Activated CD4-positive, alpha-beta memory T cell treated with anti-CD3 and anti-CD28 coated beads, Interleukin-2, amount 10 ng/mL, durations not matched to agents 7 days and 5 days (primary cell): ENCODE measurements around the gene EPB41. TPM values are rescaled to one million over a fixed set of nuclear protein-coding genes. Genes with fewer than 3 reads are reported as not detected.

Experiments
- CTCF ChIA-PET: fragments of 350-600 bp; sonication (Branson Sonifier 250); formaldehyde crosslinking; loops from one replicate; lab custom pipeline; 2021; ENCODE audit warnings: antibody characterized with exemption, inconsistent platforms; lab: Charles Lee
- POLR2A ChIA-PET: fragments of 350-600 bp; sonication (Branson Sonifier 250); formaldehyde crosslinking; loops from one replicate; lab custom pipeline; 2021; ENCODE audit warnings: antibody characterized with exemption; lab: Charles Lee
- DNase-seq: peaks from one replicate; pipeline ENCODE4 v3.0.0-alpha.2; 2020
- H3K27ac Mint-ChIP-seq: one replicate; pipeline ENCODE4 v1.8.0; 2021; ENCODE audit warnings: mild to moderate bottlenecking, mixed read lengths
- H3K27me3 Mint-ChIP-seq: one replicate; pipeline ENCODE4 v1.8.0; 2021; ENCODE audit warnings: mixed read lengths
- H3K36me3 Mint-ChIP-seq: one replicate; pipeline ENCODE4 v1.8.0; 2021; ENCODE audit warnings: low read depth, mixed read lengths
- H3K4me1 Mint-ChIP-seq: one replicate; pipeline ENCODE4 v1.8.0; 2021; ENCODE audit warnings: mixed read lengths
- H3K4me3 Mint-ChIP-seq: one replicate; pipeline ENCODE4 v1.8.0; 2021; ENCODE audit warnings: mild to moderate bottlenecking, mixed read lengths
- H3K9me3 Mint-ChIP-seq: one replicate; pipeline ENCODE4 v1.8.0; 2021; ENCODE audit warnings: mixed read lengths
- total RNA-seq, 2 experiments: library from RNA; stranded (reverse); gene quantifications; one replicate each; pipeline ENCODE4 v1.2.3, GENCODE V29; 2021

EPB41 gene
- total RNA-seq, 2 experiments from 2014 or later: 95.0 to 97.6 TPM

DNA sequence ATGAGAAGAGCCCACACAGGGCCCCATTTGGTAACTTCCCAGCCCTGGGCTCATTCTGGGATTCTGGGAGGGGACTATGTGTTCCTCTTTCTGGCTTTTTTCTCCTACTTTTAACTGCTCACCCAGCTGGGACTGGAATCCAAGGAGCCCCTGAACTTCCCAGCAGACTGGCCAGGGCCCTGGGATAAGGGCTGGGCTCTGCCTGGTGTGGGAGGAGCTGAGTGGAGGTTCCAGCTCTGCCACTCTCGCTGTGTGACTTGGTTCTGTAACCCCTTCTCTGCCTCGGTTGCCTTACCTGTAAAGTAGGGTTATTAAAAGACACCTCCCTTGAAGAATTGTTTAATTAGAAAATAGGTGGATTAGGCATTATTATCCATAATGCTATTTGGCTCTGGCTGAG lies 19.6 kb upstream of the EPB41 start:
- Mint-ChIP-seq H3K4me1 (peaks cover under 1% of the 10 kb centered on the region), H3K4me3 (no peak overlapping the region), H3K27me3 (no peaks in the 10 kb centered on the region), H3K9me3 (no peaks in the 10 kb centered on the region), H3K36me3 (peaks cover 4% of the 10 kb centered on the region), H3K27ac (no peak overlapping the region)
- ChIA-PET POLR2A (no interaction called here), CTCF (interaction anchor here (2.1 to 3.3 kb wide), 2 partner anchors 138 to 308 kb away, joined by 4 to 24 read pairs; no protein-coding TSS in a partner anchor)
- DNase-seq: no peak

GRCh38 chr1:28895896-28896608 lies 18.3 kb upstream of the EPB41 start:
- Mint-ChIP-seq H3K4me3 (no peak overlapping the region), H3K9me3 (no peaks in the 10 kb centered on the region), H3K4me1 (no peaks in the 10 kb centered on the region), H3K27ac (no peak overlapping the region), H3K36me3 (peaks cover 4% of the 10 kb centered on the region), H3K27me3 (no peaks in the 10 kb centered on the region)
- DNase-seq: no peak
- POLR2A ChIA-PET: interaction anchor here (1.6 kb wide), 1 partner anchor 18 kb away, joined by 7 read pairs; the partner anchor contains the start of gene EPB41
- CTCF ChIA-PET: interaction anchor here (1.0 to 1.2 kb wide), 2 partner anchors 11 to 14 kb away, joined by 3 read pairs; no protein-coding TSS in a partner anchor

GRCh38 chr1:28896609-28896986 lies 17.8 kb upstream of the EPB41 start:
- no peak overlapping the region for H3K27ac Mint-ChIP-seq
- ChIA-PET CTCF (interaction anchor here (1.0 kb wide), 1 partner anchor 14 kb away, joined by 3 read pairs; no protein-coding TSS in a partner anchor), POLR2A (interaction anchor here (1.6 kb wide), 1 partner anchor 18 kb away, joined by 7 read pairs; the partner anchor contains the start of gene EPB41)
- H3K4me3 Mint-ChIP-seq: no peak overlapping the region
- no peaks in the 10 kb centered on the region for H3K27me3 Mint-ChIP-seq
- no peak for DNase-seq
- no peaks in the 10 kb centered on the region for H3K9me3 Mint-ChIP-seq
- H3K36me3 Mint-ChIP-seq: peaks cover 4% of the 10 kb centered on the region
- H3K4me1 Mint-ChIP-seq: no peaks in the 10 kb centered on the region

GRCh38 chr1:28897789-28898188 lies 16.6 kb upstream of the EPB41 start:
- no peak overlapping the region for H3K27ac Mint-ChIP-seq

DNA sequence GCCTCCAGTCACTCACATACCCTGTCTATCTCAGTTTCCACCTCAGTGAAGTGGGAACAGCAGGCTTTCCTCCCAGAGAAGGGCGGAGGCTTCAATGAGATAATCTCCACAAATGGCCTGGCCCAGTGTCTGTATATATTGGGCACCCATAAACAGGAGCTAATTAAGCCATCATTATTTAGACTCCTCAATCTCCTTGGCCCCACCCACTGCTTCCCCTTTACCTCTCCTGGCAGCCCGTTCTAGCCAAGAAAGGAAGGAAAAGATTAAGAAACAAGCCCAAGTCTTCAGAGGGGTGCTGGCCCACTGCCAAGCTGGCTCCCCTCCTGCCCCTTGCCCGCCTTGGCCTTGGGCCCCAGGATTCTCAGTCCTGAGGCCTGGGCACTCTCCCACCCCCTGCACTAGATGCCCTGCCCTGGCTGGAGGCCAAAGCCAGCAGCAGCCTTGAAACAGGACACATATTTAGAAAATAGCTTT lies 15.9 kb upstream of the EPB41 start:
- no peak overlapping the region for H3K4me3 Mint-ChIP-seq
- ChIA-PET CTCF (no interaction called here), POLR2A (interaction anchor here (1.1 to 2.0 kb wide), 2 partner anchors 16 to 84 kb away, joined by 3 to 11 read pairs; partner anchors contain the start of gene EPB41)
- H3K9me3 Mint-ChIP-seq: peaks cover under 1% of the 10 kb centered on the region
- DNase-seq: no peak
- H3K27me3 Mint-ChIP-seq: no peaks in the 10 kb centered on the region
- H3K27ac Mint-ChIP-seq: no peak overlapping the region
- H3K4me1 Mint-ChIP-seq: no peaks in the 10 kb centered on the region
- H3K36me3 Mint-ChIP-seq: peaks cover 13% of the 10 kb centered on the region

More at GRCh38 chr1:28897789-28898188, 16.6 kb upstream of the EPB41 start:
- POLR2A ChIA-PET: no interaction called here
- peaks cover 10% of the 10 kb centered on the region for H3K36me3 Mint-ChIP-seq
- H3K27me3 Mint-ChIP-seq: no peaks in the 10 kb centered on the region
- no peaks in the 10 kb centered on the region for H3K4me1 Mint-ChIP-seq
- H3K9me3 Mint-ChIP-seq: no peaks in the 10 kb centered on the region
- DNase-seq: no peak
- CTCF ChIA-PET: interaction anchor here (0.6 kb wide), 1 partner anchor 1457 kb away, joined by 3 read pairs; no protein-coding TSS in a partner anchor
- H3K4me3 Mint-ChIP-seq: no peak overlapping the region

GRCh38 chr1:28899267-28899666 lies 15.1 kb upstream of the EPB41 start:
- Mint-ChIP-seq H3K9me3 (peaks cover 2% of the 10 kb centered on the region), H3K4me3 (no peak overlapping the region), H3K4me1 (no peaks in the 10 kb centered on the region), H3K27me3 (no peaks in the 10 kb centered on the region), H3K27ac (no peak overlapping the region), H3K36me3 (peaks cover 18% of the 10 kb centered on the region)
- no peak for DNase-seq
- CTCF ChIA-PET: no interaction called here
- POLR2A ChIA-PET: interaction anchor here (1.1 to 2.0 kb wide), 4 partner anchors 8 to 84 kb away, joined by 3 to 11 read pairs (median 6); partner anchors contain the start of gene EPB41

DNA sequence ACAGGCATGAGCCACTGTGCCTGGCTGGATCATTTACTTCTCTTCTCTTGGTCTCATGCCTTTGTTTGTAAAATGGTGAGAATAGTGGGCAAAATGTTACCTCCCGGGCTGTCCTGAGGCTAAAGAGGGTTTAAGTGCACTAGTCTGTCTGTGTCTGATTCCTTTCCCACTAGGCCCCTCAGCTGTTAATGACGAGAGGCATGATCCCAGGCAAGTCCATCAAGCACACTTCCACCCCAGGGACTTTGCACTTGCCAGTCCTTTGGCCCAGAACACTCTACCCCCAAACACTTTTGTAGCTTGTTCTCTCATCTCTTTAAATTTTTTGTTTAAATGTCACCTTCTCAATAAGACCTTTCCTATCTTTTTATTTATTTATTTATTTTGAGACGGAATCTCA lies 13.8 kb upstream of the EPB41 start:
- Mint-ChIP-seq H3K4me1 (no peaks in the 10 kb centered on the region), H3K27me3 (no peaks in the 10 kb centered on the region), H3K9me3 (peaks cover 2% of the 10 kb centered on the region), H3K27ac (no peak overlapping the region), H3K4me3 (no peak overlapping the region), H3K36me3 (peaks cover 16% of the 10 kb centered on the region)
- ChIA-PET CTCF (interaction anchor here (0.6 kb wide), 1 partner anchor 121 kb away, joined by 3 read pairs; no protein-coding TSS in a partner anchor), POLR2A (interaction anchor here (1.5 to 2.0 kb wide), 3 partner anchors 9 to 14 kb away, joined by 4 to 11 read pairs (median 9); partner anchors contain the start of gene EPB41)
- no peak for DNase-seq

DNA sequence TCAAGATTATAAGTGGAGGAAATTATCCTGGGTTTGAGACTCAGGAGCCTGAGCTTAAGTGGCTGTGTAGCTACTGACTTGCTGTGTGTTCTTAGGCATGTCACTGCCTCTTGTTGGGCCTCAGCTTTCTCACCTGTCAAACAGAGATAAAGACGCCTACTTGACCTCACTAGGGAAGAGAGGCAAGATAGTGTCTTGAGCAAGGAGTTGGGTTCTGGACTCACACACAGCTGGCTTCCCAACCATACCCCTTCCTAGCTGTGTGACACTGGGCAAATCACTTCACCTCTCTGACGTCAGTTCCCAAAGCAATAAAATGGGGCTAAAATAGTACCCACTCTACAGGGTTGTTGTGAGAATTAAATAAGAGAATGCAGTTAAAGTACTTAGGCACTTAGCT lies 11.6 kb upstream of the EPB41 start:
- CTCF ChIA-PET: interaction anchor here (0.7 to 1.4 kb wide), 6 partner anchors 9 to 543 kb away, joined by 3 to 8 read pairs (median 4); partner anchors contain the start of gene EPB41
- Mint-ChIP-seq H3K9me3 (peaks cover 2% of the 10 kb centered on the region), H3K36me3 (peaks cover 16% of the 10 kb centered on the region), H3K27me3 (no peaks in the 10 kb centered on the region), H3K27ac (no peak overlapping the region), H3K4me3 (no peak overlapping the region), H3K4me1 (no peaks in the 10 kb centered on the region)
- POLR2A ChIA-PET: interaction anchor here (1.5 kb wide), 1 partner anchor 16 kb away, joined by 3 read pairs; no protein-coding TSS in a partner anchor
- DNase-seq: no peak

DNA sequence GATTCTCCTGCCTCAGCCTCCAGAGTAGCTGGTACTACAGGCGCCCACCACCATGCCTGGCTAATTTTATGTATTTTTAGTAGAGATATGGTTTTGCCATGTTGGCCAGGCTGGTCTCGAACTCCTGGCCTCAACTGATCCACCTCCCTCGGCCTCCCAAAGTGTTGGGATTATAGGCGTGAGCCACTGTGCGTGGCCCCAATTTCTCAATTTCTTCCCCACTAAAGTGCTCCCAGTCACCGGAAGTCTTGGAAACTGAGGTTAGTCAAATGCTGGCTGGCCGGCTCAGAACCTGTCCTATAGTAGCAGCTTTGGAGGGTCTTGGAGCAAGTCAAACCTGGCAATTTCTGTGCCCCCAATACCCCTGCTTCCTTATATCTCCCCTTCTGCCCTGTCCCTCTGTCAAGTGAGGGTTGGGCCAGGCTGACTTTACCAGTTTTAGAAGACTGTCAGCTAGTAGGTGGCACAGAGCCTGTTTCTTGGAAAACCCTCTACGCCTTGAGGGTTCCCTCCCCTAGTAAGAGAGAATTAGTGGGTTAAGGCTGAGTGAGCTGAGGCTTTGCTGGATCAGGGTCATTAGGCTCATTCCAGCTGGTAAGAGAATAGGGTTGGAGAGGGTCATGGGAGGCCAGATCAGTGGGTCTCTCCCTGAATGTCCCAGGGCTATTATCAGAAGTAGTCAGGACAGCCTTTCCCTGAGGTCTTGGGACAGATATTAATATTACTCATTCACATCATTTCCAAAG lies 8.3 kb upstream of the EPB41 start:
- H3K27ac Mint-ChIP-seq: no peak overlapping the region
- DNase-seq: no peak
- H3K9me3 Mint-ChIP-seq: peaks cover 2% of the 10 kb centered on the region
- no peak overlapping the region for H3K4me3 Mint-ChIP-seq
- peaks cover 16% of the 10 kb centered on the region for H3K36me3 Mint-ChIP-seq
- no peaks in the 10 kb centered on the region for H3K4me1 Mint-ChIP-seq
- no peaks in the 10 kb centered on the region for H3K27me3 Mint-ChIP-seq
- ChIA-PET CTCF (interaction anchor here (0.6 kb wide), 1 partner anchor 496 kb away, joined by 4 read pairs; no protein-coding TSS in a partner anchor), POLR2A (no interaction called here)

- Mint-ChIP-seq H3K27me3 (no peaks in the 10 kb centered on the region), H3K4me3 (no peak overlapping the region), H3K27ac (no peak overlapping the region), H3K36me3 (peaks cover 3% of the 10 kb centered on the region), H3K9me3 (no peaks in the 10 kb centered on the region), H3K4me1 (peaks cover 8% of the 10 kb centered on the region)
- POLR2A ChIA-PET: no interaction called here
- no peak for DNase-seq
- CTCF ChIA-PET: interaction anchor here (1.0 kb wide), 1 partner anchor 293 kb away, joined by 3 read pairs; no protein-coding TSS in a partner anchor
Measured at GRCh38 chr1:28909198-28909597, 5.2 kb upstream of the EPB41 start.

DNA sequence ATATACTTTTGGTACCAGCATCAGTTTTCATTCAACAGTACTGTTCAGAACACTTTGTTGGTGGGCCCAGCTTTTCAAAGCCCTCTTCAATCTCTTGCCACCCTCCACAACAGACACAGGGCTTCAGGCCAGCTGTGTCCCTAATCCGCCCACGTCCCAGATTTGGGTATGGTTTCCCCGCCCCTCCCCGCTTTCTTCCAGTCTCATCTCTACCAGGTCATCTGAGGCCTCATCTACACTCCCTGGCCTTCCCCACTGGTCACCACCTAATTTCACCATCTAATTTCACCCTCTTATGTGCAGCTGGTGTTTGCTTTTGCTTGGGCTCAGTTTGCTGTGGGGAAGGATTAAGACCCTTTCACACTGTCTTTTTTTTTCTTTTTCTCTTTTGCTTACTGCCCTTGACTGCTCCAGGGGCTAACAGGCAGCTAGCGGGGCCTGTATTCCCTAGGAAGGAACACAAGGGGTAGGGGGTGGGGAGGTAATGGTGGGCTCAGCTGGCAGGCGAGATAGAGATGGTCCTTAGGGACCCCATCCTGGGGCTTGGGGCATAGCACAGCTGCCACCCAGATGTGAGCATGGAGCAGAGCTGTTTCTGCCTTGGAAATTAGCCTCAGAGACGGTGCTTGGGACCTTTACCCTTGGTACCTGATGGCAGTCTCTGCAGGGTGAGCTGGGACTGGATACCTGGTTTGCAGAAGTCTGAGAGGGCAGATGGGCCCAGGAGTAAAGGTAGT lies 3.8 kb upstream of the EPB41 start:
- no peak for DNase-seq
- H3K27ac Mint-ChIP-seq: no peak overlapping the region
- no peaks in the 10 kb centered on the region for H3K27me3 Mint-ChIP-seq
- ChIA-PET CTCF (interaction anchor here (0.6 kb wide), 1 partner anchor 263 kb away, joined by 3 read pairs; no protein-coding TSS in a partner anchor), POLR2A (no interaction called here)
- H3K4me3 Mint-ChIP-seq: no peak overlapping the region
- no peaks in the 10 kb centered on the region for H3K36me3 Mint-ChIP-seq
- H3K4me1 Mint-ChIP-seq: peaks cover 13% of the 10 kb centered on the region
- H3K9me3 Mint-ChIP-seq: no peaks in the 10 kb centered on the region

DNA sequence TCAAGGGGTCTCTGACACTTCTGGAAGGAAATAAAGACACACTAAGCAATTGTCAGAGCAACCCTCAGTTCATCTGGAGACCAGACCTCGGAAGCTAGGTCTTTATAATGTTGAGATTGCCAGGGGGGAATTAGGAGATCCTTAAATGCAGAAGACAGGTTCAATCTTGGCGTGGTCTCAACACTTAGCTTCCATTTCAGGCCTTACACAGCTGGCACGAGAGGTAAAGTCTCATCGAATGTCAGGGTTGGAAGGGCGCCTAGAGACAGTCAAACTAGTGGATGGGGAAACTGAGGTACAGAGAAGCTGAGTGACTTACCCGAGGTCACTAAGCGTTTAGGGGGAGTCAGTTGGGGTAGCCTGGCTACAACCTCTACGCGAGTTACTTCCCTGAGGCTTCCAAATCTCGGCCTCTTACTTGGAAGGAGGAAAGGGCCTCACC lies 562 bp upstream of the EPB41 start:
- Mint-ChIP-seq H3K27me3 (no peaks in the 10 kb centered on the region), H3K4me1 (peaks cover 40% of the 10 kb centered on the region), H3K36me3 (peaks cover 5% of the 10 kb centered on the region), H3K4me3 (peak overlapping the region; percentile 89), H3K9me3 (no peaks in the 10 kb centered on the region), H3K27ac (peak overlapping the region; percentile 40)
- CTCF ChIA-PET: interaction anchor here (0.5 to 1.8 kb wide), 14 partner anchors 11 to 665 kb away, joined by 3 to 9 read pairs (median 3); partner anchors contain the start of genes SRSF4 and YTHDF2
- DNase-seq: no peak
- POLR2A ChIA-PET: interaction anchor here (0.6 to 7.0 kb wide), 21 partner anchors 12 to 639 kb away, joined by 3 to 95 read pairs (median 6); partner anchors contain the start of genes GMEB1, SRSF4, TAF12 and YTHDF2
